Measurements from ENCODE around the gene MRGPRG.

DNA sequence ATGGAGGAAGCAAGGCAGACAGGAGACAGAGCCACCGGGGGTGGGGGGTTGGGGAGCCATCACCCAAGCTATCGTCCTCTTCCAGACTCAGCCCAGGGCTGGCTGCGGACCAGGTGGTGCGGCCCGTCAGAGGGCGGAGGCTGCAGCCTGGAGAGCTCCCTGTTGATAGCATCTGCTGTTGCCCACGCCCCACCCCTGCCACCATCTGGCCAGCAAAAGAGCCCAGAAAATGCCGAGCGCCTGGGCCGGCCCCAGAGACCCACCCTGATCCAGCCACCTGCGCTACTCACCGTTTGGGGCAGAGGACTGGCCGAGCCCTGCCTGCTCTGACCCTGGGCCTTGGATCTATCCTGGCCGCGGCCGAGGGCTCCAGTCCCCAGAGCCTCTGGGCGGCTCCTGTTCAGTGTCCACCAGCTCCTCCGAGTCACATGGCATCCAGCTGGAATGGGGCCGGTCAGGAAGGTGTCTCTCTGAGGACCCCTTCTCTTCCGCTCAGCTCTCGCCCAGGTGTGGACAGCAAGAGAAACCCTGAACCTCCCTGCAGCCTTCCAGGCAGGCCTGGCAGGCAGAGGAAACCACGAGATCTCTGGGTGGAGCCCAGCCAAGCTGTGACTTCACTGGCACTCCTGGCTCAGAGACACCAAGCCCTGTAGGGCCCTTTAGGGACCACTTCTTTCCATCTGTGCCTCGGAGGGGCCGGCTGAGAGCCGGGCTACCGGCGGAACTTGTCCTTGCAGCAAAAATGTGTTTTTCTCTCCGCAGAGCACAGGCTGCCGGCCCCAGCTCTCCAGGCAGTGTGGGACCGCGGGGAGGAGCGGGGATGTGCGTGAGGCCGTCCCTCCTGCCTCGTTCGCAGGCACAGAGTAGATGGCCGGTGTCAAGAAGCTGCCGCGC is 13.5 kb upstream of the MRGPRG start, which contains the start of gene MRGPRE:
- TF ChIP-seq CTCF (IDR thresholded peaks at IDR 0.05 in 2 of 3, conservative IDR thresholded peaks at IDR 0.05 in 1 of 3; ENCODE audit: borderline replicate concordance in 1 of 3, insufficient read depth in 1 of 3, low read depth in 2 of 3, low read length in 2 of 3): no peak
- TF ChIP-seq POLR2A (IDR thresholded peaks at IDR 0.05; ENCODE audit: borderline replicate concordance, extremely low read depth, insufficient read depth, insufficient read length): no peak

Data from HCT116 (cell line).